ENCODE data around the gene ZNF831.

DNA sequence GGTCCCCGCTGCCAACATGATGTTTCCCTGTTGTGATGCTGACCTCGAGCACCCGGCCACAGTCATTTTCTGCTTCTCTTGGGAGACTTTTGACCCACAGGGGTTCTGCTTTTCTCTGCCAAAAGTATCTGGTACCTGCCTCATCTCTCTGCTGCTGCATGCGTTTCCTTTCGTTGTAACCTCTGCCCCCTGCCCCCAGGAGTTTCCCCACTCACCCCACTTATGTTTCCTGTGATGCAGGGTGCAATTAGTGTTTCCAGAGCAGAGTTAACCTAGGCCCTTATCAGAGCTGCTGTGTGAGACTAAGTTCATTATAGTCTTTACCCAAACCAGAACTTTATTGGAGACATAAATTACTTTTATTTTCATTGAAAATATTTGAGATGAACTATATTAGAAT, 71.6 kb downstream of the ZNF831 start:
- TF ChIP-seq POLR2A (IDR thresholded peaks at IDR 0.05) = no peak
- TF ChIP-seq, protein P1, sequence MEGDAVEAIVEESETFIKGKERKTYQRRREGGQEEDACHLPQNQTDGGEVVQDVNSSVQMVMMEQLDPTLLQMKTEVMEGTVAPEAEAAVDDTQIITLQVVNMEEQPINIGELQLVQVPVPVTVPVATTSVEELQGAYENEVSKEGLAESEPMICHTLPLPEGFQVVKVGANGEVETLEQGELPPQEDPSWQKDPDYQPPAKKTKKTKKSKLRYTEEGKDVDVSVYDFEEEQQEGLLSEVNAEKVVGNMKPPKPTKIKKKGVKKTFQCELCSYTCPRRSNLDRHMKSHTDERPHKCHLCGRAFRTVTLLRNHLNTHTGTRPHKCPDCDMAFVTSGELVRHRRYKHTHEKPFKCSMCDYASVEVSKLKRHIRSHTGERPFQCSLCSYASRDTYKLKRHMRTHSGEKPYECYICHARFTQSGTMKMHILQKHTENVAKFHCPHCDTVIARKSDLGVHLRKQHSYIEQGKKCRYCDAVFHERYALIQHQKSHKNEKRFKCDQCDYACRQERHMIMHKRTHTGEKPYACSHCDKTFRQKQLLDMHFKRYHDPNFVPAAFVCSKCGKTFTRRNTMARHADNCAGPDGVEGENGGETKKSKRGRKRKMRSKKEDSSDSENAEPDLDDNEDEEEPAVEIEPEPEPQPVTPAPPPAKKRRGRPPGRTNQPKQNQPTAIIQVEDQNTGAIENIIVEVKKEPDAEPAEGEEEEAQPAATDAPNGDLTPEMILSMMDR (IDR thresholded peaks at IDR 0.05) = no peak

All from heart left ventricle (tissue), 13 donors.